HFFc6 (cell line): ENCODE measurements around the gene DENND1A. TPM values are rescaled to one million over a fixed set of nuclear protein-coding genes. Genes with fewer than 3 reads are reported as not detected.

Experiments
- DNase-seq: peaks from one replicate; pipeline ENCODE4 v3.0.0-alpha.2; 2018
- H3K27ac Mint-ChIP-seq: 2 replicates; pipeline ENCODE4 v1.8.0; 2020; ENCODE audit warnings: mild to moderate bottlenecking, mixed read lengths
- H3K27me3 Mint-ChIP-seq: 2 replicates; pipeline ENCODE4 v1.8.0; 2021; ENCODE audit warnings: mild to moderate bottlenecking, moderate library complexity, mixed read lengths; ENCODE audit not compliant: insufficient read depth
- H3K36me3 Mint-ChIP-seq: 2 replicates; pipeline ENCODE4 v1.8.0; 2021; ENCODE audit warnings: low read depth, mixed read lengths
- H3K4me1 Mint-ChIP-seq: 2 replicates; pipeline ENCODE4 v1.8.0; 2020; ENCODE audit warnings: low read depth, mixed read lengths
- H3K4me3 Mint-ChIP-seq: 2 replicates; pipeline ENCODE4 v1.8.0; 2020; ENCODE audit warnings: mild to moderate bottlenecking, moderate library complexity, mixed read lengths
- H3K9me3 Mint-ChIP-seq: 2 replicates; pipeline ENCODE4 v1.8.0; 2020; ENCODE audit warnings: mild to moderate bottlenecking, mixed read lengths
- total RNA-seq, 6 experiments: library from RNA; stranded (reverse); fragmentation: NEBNext Ultra II Directional; extraction: Animal tissue kit (Norgen Biotek cat#: 25700); gene quantifications; 2 replicates in 1 of 6; 3 replicates in 5 of 6; pipeline ENCODE4 v1.2.3, GENCODE V29; 2021
- TF ChIP-seq, protein P1 (sequence below): fragments of 200-600 bp; sonication (generic); IDR thresholded peaks from 2 replicates; pipeline ENCODE4 v1.5.0; 2021; ENCODE audit warnings: antibody characterized with exemption, mild to moderate bottlenecking

Gene DENND1A
- total RNA-seq, 6 experiments from 2014 or later: 25.4 to 38.3 (median 30.3) TPM

DNA sequence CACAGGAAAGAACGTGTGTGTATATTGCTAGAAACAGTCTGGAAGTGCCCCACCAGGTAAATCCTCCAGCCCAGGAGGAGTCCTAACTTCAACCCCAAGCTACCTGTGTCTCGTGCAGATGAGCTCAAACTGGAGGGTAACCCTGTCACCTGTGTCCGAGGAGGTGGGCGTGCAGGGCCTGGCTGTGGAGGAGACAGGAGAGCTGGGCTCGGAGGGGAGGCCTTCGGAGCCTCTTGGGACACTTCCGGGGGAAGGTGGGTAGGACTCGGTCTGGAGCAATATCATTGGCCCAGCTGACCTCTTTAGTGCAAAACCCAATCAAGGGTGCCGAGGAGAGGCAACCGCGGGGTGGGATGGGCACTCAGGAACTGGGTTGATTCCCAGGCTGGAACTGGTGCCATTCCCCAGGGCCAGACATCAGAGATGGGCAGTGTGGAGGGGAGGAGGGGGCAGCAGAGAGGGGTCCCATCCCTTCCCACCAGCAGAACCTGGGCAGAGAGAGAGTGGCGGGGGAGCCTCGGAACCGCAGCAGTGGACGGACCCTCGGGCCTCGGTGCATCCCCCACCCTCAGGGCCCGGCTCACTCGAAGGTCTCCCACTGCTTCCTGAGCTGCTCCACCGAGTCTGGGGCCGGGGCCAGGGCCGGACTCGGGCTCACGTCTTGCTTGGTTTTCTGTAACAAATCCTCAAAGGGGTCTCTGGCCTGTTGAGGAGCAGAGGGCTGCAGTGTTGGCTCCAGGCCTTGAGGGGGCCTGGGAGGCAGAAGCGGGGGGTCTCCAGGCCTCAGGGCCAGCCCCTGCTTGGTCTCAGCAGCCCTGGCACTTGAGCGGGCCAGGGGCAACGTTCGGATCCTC lies 548.8 kb downstream of the DENND1A start:
- Mint-ChIP-seq H3K9me3 (no peaks in the 10 kb centered on the region), H3K4me3 (no peak overlapping the region), H3K27me3 (peaks cover 5% of the 10 kb centered on the region; the same call in 1 of the 2 replicates), H3K27ac (no peak overlapping the region), H3K36me3 (no peaks in the 10 kb centered on the region), H3K4me1 (no peaks in the 10 kb centered on the region)
- TF ChIP-seq, protein P1, sequence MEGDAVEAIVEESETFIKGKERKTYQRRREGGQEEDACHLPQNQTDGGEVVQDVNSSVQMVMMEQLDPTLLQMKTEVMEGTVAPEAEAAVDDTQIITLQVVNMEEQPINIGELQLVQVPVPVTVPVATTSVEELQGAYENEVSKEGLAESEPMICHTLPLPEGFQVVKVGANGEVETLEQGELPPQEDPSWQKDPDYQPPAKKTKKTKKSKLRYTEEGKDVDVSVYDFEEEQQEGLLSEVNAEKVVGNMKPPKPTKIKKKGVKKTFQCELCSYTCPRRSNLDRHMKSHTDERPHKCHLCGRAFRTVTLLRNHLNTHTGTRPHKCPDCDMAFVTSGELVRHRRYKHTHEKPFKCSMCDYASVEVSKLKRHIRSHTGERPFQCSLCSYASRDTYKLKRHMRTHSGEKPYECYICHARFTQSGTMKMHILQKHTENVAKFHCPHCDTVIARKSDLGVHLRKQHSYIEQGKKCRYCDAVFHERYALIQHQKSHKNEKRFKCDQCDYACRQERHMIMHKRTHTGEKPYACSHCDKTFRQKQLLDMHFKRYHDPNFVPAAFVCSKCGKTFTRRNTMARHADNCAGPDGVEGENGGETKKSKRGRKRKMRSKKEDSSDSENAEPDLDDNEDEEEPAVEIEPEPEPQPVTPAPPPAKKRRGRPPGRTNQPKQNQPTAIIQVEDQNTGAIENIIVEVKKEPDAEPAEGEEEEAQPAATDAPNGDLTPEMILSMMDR: no peak
- no peak for DNase-seq

DNA sequence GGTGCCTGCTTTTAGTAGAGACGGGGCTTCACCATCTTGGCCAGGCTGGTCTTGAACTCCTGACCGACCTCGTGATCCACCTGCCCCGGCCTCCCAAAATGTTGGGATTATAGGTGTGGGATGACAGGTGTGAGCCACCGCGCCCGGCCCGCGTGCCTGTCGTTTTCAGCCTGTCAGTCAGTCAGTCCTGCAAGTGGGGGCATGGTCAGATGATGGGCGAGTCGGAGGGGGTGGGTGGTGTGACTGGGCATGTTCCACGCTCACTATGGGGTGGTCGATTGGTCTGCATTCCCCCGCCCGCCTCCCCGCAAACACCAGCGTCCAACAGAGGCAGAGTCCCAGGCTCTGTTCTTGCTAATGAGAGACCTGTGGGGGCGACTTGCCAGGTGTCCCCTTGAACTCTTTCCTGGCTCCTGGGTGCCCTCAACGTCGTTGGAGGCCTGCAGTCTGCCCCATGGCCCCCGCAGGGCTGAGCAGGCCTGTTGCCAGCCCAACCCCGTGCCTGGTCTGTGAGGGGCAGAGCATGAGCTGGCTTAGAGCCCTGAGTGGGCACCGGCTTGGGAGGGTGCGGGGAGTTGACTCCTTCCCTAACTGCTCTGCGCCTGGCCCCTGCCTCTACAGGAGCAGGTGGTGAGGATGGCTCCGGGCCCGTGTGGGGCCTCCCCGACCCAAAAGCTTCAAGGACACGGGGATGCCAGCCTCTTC lies 550.8 kb downstream of the DENND1A start:
- H3K9me3 Mint-ChIP-seq: no peaks in the 10 kb centered on the region
- H3K27ac Mint-ChIP-seq: no peak overlapping the region
- no peaks in the 10 kb centered on the region for H3K4me1 Mint-ChIP-seq

DNA sequence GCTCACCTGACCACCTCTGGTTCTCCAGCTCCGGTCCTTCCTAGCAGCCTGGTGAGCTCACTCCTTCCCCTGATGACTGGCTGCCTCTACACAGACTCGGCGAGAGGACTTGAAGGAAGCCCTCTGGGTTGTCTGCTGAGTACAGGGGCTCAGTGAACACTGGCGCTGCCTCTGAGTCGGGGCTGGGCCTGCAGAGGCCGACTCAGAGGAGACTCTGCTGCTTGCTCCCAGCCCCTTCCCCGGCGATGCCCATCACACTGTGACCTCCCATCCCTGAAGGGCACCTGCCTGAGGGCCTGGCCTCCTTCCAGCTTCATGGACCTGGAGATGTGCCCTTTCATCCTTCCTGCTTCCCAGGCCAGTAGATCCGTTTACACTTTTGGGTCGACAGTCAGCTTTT lies 551.9 kb downstream of the DENND1A start:
- no peak overlapping the region for H3K4me3 Mint-ChIP-seq
- H3K27ac Mint-ChIP-seq: no peak overlapping the region
- DNase-seq: no peak
- peaks cover 16% of the 10 kb centered on the region for H3K27me3 Mint-ChIP-seq
- TF ChIP-seq, protein P1: no peak
- H3K4me1 Mint-ChIP-seq: no peaks in the 10 kb centered on the region
- H3K9me3 Mint-ChIP-seq: no peaks in the 10 kb centered on the region
- H3K36me3 Mint-ChIP-seq: no peaks in the 10 kb centered on the region

More for the DNA sequence above, 550.8 kb downstream of the DENND1A start:
- Mint-ChIP-seq H3K27me3 (peaks cover 12% of the 10 kb centered on the region), H3K36me3 (no peaks in the 10 kb centered on the region), H3K4me3 (no peak overlapping the region)
- TF ChIP-seq, protein P1: no peak
- no peak for DNase-seq

- no peak for DNase-seq
- Mint-ChIP-seq H3K4me1 (no peaks in the 10 kb centered on the region), H3K36me3 (no peaks in the 10 kb centered on the region), H3K27me3 (peaks cover 20% of the 10 kb centered on the region), H3K4me3 (no peak overlapping the region), H3K27ac (no peak overlapping the region), H3K9me3 (no peaks in the 10 kb centered on the region)
- TF ChIP-seq, protein P1: no peak
Measured at GRCh38 chr9:123377211-123377971, 552.5 kb downstream of the DENND1A start.

GRCh38 chr9:123376218-123377071 lies 553.5 kb downstream of the DENND1A start:
- Mint-ChIP-seq H3K9me3 (no peaks in the 10 kb centered on the region), H3K4me3 (no peak overlapping the region), H3K36me3 (no peaks in the 10 kb centered on the region), H3K27me3 (peaks cover 28% of the 10 kb centered on the region), H3K4me1 (no peaks in the 10 kb centered on the region), H3K27ac (no peak overlapping the region)
- TF ChIP-seq, protein P1: no peak
- no peak for DNase-seq
